Testis (tissue), 3 donors: ENCODE data around the gene REPS2. TPM values are rescaled to one million over a fixed set of nuclear protein-coding genes. Genes with fewer than 3 reads are reported as not detected.

Source experiments
- DNase-seq: peaks from one replicate; pipeline ENCODE4 v3.0.0-alpha.2; 2019
- H3K27ac ChIP-seq, 2 donors: fragments of 200-600 bp; sonication (generic); one replicate each; pipeline ENCODE4 v1.5.1; 2019
- H3K27me3 ChIP-seq: fragments of 200-600 bp; sonication (generic); one replicate; pipeline ENCODE4 v1.5.1; 2019
- H3K36me3 ChIP-seq: fragments of 200-600 bp; sonication (generic); one replicate; pipeline ENCODE4 v1.5.1; 2017; ENCODE audit warnings: low read depth; ENCODE audit errors: missing control alignments
- H3K4me1 ChIP-seq: fragments of 200-600 bp; sonication (generic); one replicate; pipeline ENCODE4 v1.5.1; 2019
- H3K4me3 ChIP-seq, 2 donors: fragments of 200-600 bp; sonication (generic); one replicate each; pipeline ENCODE4 v1.5.1; 2017 to 2019
- H3K9me3 ChIP-seq: fragments of 200-600 bp; sonication (generic); one replicate; pipeline ENCODE4 v1.5.1; 2017
- POLR2A ChIP-seq: fragments of 450-650 bp; IDR thresholded peaks from one replicate; pipeline ENCODE4 v1.6.1; 2017; ENCODE audit warnings: antibody characterized with exemption, mild to moderate bottlenecking, moderate library complexity
- WGBS, 2 donors: methylation state at CpG; one replicate each; pipeline ENCODE4 v1.1.5; 2018; 5-methylcytosine and 5-hydroxymethylcytosine counted together
- intact Hi-C: fragments of 100-400 bp; cut with DNase I; formaldehyde crosslinking; loops from one replicate; pipeline ENCODE4 v1.15.1; 2023; ENCODE audit warnings: low total_unique reads
- polyA plus RNA-seq: library from polyadenylated mRNA; stranded (reverse); fragments of 350-450 nt; fragmentation: Illumina TruSeq; extraction: RNeasy Lipid Tissue Mini Kit (QIAGEN cat#74804); gene quantifications from one replicate; pipeline ENCODE4 v1.2.3, GENCODE V29; 2014; ENCODE audit warnings: low read depth, low replicate concordance; ENCODE audit not compliant: insufficient read depth
- total RNA-seq, 2 donors: library from RNA; depleted of rRNA; stranded (reverse); fragments of >200 nt; gene quantifications; one replicate each; pipeline ENCODE4 v1.2.3, GENCODE V29; 2016
- TF ChIP-seq, protein P1 (sequence below), 3 experiments: fragments of 450-650 bp in 2 of 3; fragments of 200-600 bp in 1 of 3; sonication (generic) in 1 of 3; IDR thresholded peaks; one replicate each; pipeline ENCODE4 v1.5.1; 2016 to 2019; ENCODE audit warnings: antibody characterized with exemption in 3 of 3, mild to moderate bottlenecking in 2 of 3, moderate library complexity in 1 of 3

Gene REPS2
- total and polyA plus RNA-seq, 3 donors from 2014 or later = 6.7 to 19.6 (median 13.2) TPM

- intact Hi-C loops = no loop called here
- Histone ChIP-seq H3K9me3 (no peaks in the 10 kb centered on the region), H3K27ac (no peak overlapping the region), H3K4me3 (no peak overlapping the region), H3K4me1 (no peaks in the 10 kb centered on the region), H3K36me3 (no peaks in the 10 kb centered on the region), H3K27me3 (no peaks in the 10 kb centered on the region)
- WGBS, 2 donors = 83 to 89% methylated on average over 1 of the region's 1 CpG
- DNase-seq = no peak
- TF ChIP-seq POLR2A = no peak
- TF ChIP-seq, protein P1, sequence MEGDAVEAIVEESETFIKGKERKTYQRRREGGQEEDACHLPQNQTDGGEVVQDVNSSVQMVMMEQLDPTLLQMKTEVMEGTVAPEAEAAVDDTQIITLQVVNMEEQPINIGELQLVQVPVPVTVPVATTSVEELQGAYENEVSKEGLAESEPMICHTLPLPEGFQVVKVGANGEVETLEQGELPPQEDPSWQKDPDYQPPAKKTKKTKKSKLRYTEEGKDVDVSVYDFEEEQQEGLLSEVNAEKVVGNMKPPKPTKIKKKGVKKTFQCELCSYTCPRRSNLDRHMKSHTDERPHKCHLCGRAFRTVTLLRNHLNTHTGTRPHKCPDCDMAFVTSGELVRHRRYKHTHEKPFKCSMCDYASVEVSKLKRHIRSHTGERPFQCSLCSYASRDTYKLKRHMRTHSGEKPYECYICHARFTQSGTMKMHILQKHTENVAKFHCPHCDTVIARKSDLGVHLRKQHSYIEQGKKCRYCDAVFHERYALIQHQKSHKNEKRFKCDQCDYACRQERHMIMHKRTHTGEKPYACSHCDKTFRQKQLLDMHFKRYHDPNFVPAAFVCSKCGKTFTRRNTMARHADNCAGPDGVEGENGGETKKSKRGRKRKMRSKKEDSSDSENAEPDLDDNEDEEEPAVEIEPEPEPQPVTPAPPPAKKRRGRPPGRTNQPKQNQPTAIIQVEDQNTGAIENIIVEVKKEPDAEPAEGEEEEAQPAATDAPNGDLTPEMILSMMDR (IDR thresholded peaks at IDR 0.05) = no peak
Observed at GRCh38 chrX:16979226-16979625, 32.8 kb downstream of the REPS2 start.

DNA sequence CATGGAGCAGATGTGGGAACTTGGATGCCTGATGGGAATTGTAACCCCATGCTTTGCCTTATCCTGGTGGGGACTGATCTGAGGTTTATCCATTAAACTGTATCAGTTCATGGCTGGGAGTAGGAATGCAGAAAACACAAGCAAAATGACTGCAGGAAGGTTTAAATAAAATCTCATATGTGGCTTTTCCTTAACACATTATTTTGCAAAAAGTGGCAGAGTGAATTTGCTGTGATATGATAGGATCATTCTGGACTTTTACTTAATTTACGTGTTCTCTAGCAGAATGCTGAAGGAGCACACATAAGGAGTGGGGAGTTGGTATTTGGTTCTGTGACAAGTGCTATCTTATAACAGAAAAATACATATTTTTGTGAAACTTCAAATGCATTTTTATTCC, 34.8 kb downstream of the REPS2 start:
- no peaks in the 10 kb centered on the region for H3K36me3 ChIP-seq
- WGBS, 2 donors = 77 to 87% methylated on average over 1 of the region's 1 CpG
- no peak overlapping the region for H3K4me3 ChIP-seq
- no peaks in the 10 kb centered on the region for H3K9me3 ChIP-seq
- intact Hi-C loops = no loop called here
- no peak for TF ChIP-seq POLR2A
- TF ChIP-seq, protein P1 (IDR thresholded peaks at IDR 0.05) = no peak
- no peak for DNase-seq
- H3K27me3 ChIP-seq = no peaks in the 10 kb centered on the region
- no peaks in the 10 kb centered on the region for H3K4me1 ChIP-seq
- no peak overlapping the region for H3K27ac ChIP-seq

DNA sequence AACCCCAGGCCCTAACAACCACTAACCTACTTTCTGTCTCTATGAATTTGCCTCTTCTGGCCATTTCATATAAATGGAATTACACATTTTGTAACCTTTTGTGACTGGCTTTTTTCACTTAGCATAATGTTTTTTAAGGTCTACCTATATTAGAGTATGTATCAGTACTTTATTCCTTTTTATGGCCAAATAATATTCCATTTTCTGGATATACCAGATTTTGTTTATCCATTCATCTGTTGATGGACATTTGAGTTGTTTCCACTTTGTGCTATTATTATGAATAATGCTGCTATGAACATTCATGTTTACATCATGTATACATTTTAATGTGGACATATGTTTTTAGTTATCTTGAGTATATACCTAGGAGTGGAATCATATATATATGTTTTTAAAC, 35.5 kb downstream of the REPS2 start:
- DNase-seq = no peak
- TF ChIP-seq POLR2A = no peak
- TF ChIP-seq, protein P1 (IDR thresholded peaks at IDR 0.05) = no peak

DNA sequence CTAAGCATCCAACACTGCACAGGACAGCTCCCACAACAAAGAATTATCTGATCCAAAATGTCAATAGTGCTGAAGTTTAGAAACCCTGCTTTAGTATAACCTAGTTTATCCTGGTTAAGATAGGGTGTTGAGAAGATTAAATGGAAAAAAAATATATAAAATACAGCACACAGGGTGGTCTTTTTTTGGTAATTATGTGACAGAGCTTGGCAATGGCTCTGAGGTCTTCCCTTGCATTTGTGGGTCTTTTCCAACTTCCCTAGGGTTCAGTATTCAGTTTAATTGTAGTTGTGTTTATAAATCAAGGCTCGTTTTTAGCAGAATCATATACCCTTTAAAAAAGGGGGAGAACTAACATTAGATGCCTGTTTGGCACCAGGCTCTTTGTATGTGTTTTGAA, 36.6 kb downstream of the REPS2 start:
- intact Hi-C loops = no loop called here
- Histone ChIP-seq H3K27ac (no peak overlapping the region), H3K4me3 (no peak overlapping the region), H3K27me3 (no peaks in the 10 kb centered on the region), H3K36me3 (no peaks in the 10 kb centered on the region), H3K4me1 (no peaks in the 10 kb centered on the region), H3K9me3 (no peaks in the 10 kb centered on the region)
- TF ChIP-seq, protein P1 (IDR thresholded peaks at IDR 0.05) = no peak
- TF ChIP-seq POLR2A = no peak
- WGBS, 2 donors = 88 to 94% methylated on average over 1 of the region's 1 CpG
- no peak for DNase-seq

More for the DNA sequence above, 35.5 kb downstream of the REPS2 start:
- H3K4me3 ChIP-seq = no peak overlapping the region
- intact Hi-C loops = no loop called here
- no peaks in the 10 kb centered on the region for H3K9me3 ChIP-seq
- H3K36me3 ChIP-seq = no peaks in the 10 kb centered on the region
- no peak overlapping the region for H3K27ac ChIP-seq
- no peaks in the 10 kb centered on the region for H3K27me3 ChIP-seq
- no peaks in the 10 kb centered on the region for H3K4me1 ChIP-seq

DNA sequence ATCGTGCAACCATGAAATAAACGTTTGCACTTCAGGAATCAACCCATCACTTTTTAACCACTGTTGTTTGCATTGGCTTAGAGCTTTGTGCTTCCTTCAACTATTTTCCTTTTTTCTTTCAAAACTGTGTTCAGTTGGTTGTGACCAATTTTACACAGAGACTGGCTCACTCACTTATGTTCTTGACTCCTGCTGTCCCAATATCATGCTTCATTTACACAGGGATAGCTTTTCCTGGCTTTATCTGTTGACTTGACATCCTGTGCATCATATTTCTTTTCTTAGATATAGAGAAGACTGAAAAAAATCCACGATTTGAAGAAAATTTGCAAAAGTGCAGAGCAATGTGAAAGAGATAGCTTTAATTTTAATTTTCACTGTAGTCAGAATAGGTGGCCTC, 38.8 kb downstream of the REPS2 start:
- Histone ChIP-seq H3K36me3 (no peaks in the 10 kb centered on the region), H3K27ac (no peak overlapping the region), H3K4me3 (no peak overlapping the region), H3K4me1 (no peaks in the 10 kb centered on the region), H3K9me3 (no peaks in the 10 kb centered on the region), H3K27me3 (no peaks in the 10 kb centered on the region)
- TF ChIP-seq, protein P1 (IDR thresholded peaks at IDR 0.05) = no peak
- TF ChIP-seq POLR2A = no peak
- WGBS, 2 donors = 54 to 59% methylated on average over 3 of the region's 3 CpGs
- intact Hi-C loops = no loop called here
- no peak for DNase-seq
